HCT116 (cell line): Measurements from ENCODE around the gene BRD7. TPM values are rescaled to one million over a fixed set of nuclear protein-coding genes. Genes with fewer than 3 reads are reported as not detected.

Source experiments
- ATAC-seq: fragments of 200-7000 bp; cut with Tn5 transposase; 2 replicates; pipeline ENCODE4 v1.9.1; 2020; ENCODE audit warnings: mild to moderate bottlenecking, moderate library complexity
- BruUV-seq: library from RNA; stranded (reverse); fragments of 400-500 nt; replicated peaks from 2 replicates; lab custom pipeline; 2021; lab: Mats Ljungman, UMichigan
- CTCF ChIA-PET: fragments of 300-600 bp; sonication (Branson Sonifier 250); formaldehyde crosslinking; loops from one replicate; lab custom pipeline; 2021; ENCODE audit warnings: antibody characterized with exemption; lab: Charles Lee
- POLR2A ChIA-PET: fragments of 300-600, 350-600 bp; sonication (Branson Sonifier 250); formaldehyde crosslinking; loops from one replicate; lab custom pipeline; 2021; ENCODE audit warnings: antibody characterized with exemption; lab: Charles Lee
- RAD21 ChIA-PET, 2 experiments: fragments of 300-600 bp; sonication (Branson Sonifier 250); formaldehyde crosslinking; loops; one replicate each; lab custom pipeline; 2023; ENCODE audit warnings: low total read pairs in 2 of 2; ENCODE audit not compliant: uncharacterized antibody in 2 of 2, unreplicated experiment in 2 of 2, low non-redundant PET in 1 of 2; lab: Charles Lee
- DNase-seq: peaks from one replicate; pipeline ENCODE4 v3.0.0-alpha.2; 2010; ENCODE audit warnings: low read depth, low spot score
- H2AFZ ChIP-seq: fragments of 200-600 bp; shearing (Covaris generic), sonication (generic); 2 replicates; pipeline ENCODE4 v1.6.1; 2017; ENCODE audit warnings: low read depth, mixed run types, mixed read lengths, antibody characterized with exemption, low read length; ENCODE audit not compliant: poor library complexity, severe bottlenecking
- H3K27ac ChIP-seq: 2 replicates; pipeline ENCODE4 v1.5.1; 2012; ENCODE audit warnings: low read depth, low read length
- H3K27me3 ChIP-seq: fragments of 200-600 bp; sonication (generic); 2 replicates; pipeline ENCODE4 v1.6.1; 2016; ENCODE audit warnings: mixed run types, low read length, mixed read lengths; ENCODE audit not compliant: insufficient read depth
- H3K36me3 ChIP-seq, 2 experiments: fragments of 200-500 bp in 1 of 2; fragments of 200-600 bp in 1 of 2; sonication (Bioruptor generic) in 1 of 2; sonication (generic) in 1 of 2; 2 replicates each; pipeline versions ENCODE4 v1.5.1 to v1.6.1; 2014 to 2016; ENCODE audit warnings: low read length in 2 of 2, inconsistent platforms in 1 of 2, mixed read lengths in 1 of 2, mixed run types in 1 of 2; ENCODE audit not compliant: insufficient read depth in 2 of 2, control insufficient read depth in 1 of 2
- H3K4me1 ChIP-seq, 2 experiments: fragments of 200-600 bp in 1 of 2; sonication (generic) in 1 of 2; 2 replicates each; pipeline versions ENCODE4 v1.5.1 to v1.6.1; 2012 to 2017; ENCODE audit warnings: low read length in 2 of 2, inconsistent platforms in 1 of 2, mild to moderate bottlenecking in 1 of 2, mixed read lengths in 1 of 2, mixed run types in 1 of 2, moderate library complexity in 1 of 2; ENCODE audit not compliant: insufficient read depth in 2 of 2, control insufficient read depth in 1 of 2
- H3K4me2 ChIP-seq: fragments of 200-600 bp; sonication (generic); 2 replicates; pipeline ENCODE4 v1.6.1; 2017; ENCODE audit warnings: mixed run types, low read length, mixed read lengths
- H3K4me3 ChIP-seq, 2 experiments: fragments of 200-600 bp in 1 of 2; sonication (generic) in 1 of 2; replicated peaks in 1 of 2; 2 replicates each; pipeline ENCODE4 v1.5.1; 2011 to 2016; ENCODE audit warnings: low read length in 2 of 2, control low read depth in 1 of 2, low read depth in 1 of 2, mild to moderate bottlenecking in 1 of 2, mixed read lengths in 1 of 2, mixed run types in 1 of 2
- H3K79me2 ChIP-seq: fragments of 200-600 bp; sonication (generic); 2 replicates; pipeline ENCODE4 v1.6.1; 2017; ENCODE audit warnings: mild to moderate bottlenecking, mixed run types, low read length, moderate library complexity, mixed read lengths; ENCODE audit not compliant: insufficient read depth
- H3K9ac ChIP-seq: fragments of 200-600 bp; sonication (generic); 2 replicates; pipeline ENCODE4 v1.6.1; 2016; ENCODE audit warnings: low read length, mixed read lengths
- H3K9me2 ChIP-seq: fragments of 200-600 bp; sonication (generic), shearing (Covaris generic); 2 replicates; pipeline ENCODE4 v1.6.1; 2017; ENCODE audit warnings: mixed run types, mild to moderate bottlenecking, moderate library complexity; ENCODE audit not compliant: insufficient read depth
- H3K9me3 ChIP-seq, 2 experiments: fragments of 200-500 bp in 1 of 2; fragments of 200-600 bp in 1 of 2; sonication (Bioruptor generic) in 1 of 2; sonication (generic) in 1 of 2; 2 replicates each; pipeline ENCODE4 v1.6.1; 2014 to 2017; ENCODE audit warnings: low read length in 2 of 2, mixed read lengths in 2 of 2, inconsistent platforms in 1 of 2, low read depth in 1 of 2, mild to moderate bottlenecking in 1 of 2, mixed run types in 1 of 2, moderate library complexity in 1 of 2; ENCODE audit not compliant: control insufficient read depth in 1 of 2, insufficient read depth in 1 of 2
- H4K20me1 ChIP-seq: fragments of 200-600 bp; sonication (generic), shearing (Covaris generic); 2 replicates; pipeline ENCODE4 v1.6.1; 2017; ENCODE audit warnings: mixed run types, mild to moderate bottlenecking, moderate library complexity; ENCODE audit not compliant: insufficient read depth
- EZH2phosphoT487 ChIP-seq: fragments of 200-600 bp; IDR thresholded peaks from 2 replicates; pipeline ENCODE4 v1.6.1; 2018; ENCODE audit warnings: antibody characterized with exemption, borderline replicate concordance
- POLR2A ChIP-seq: IDR thresholded peaks from 2 replicates; pipeline ENCODE4 v1.7.0; 2011; ENCODE audit warnings: borderline replicate concordance; ENCODE audit not compliant: insufficient read depth, insufficient read length; ENCODE audit errors: extremely low read depth
- POLR2AphosphoS5 ChIP-seq: IDR thresholded peaks from 2 replicates; pipeline ENCODE4 v1.6.1; 2011; ENCODE audit warnings: mild to moderate bottlenecking, low read depth, low read length, moderate library complexity
- REST ChIP-seq: IDR thresholded peaks from 2 replicates; pipeline ENCODE4 v1.6.1; 2012; ENCODE audit warnings: low read depth
- TCF7L2 ChIP-seq: IDR thresholded peaks from 2 replicates; pipeline ENCODE4 v1.7.0; 2011; ENCODE audit warnings: borderline replicate concordance, inconsistent platforms; ENCODE audit not compliant: insufficient read depth, insufficient read length; ENCODE audit errors: extremely low read depth
- intact Hi-C: fragments of 100-400 bp; cut with micrococcal nuclease; formaldehyde crosslinking; loops from 2 replicates; pipeline ENCODE4 v1.10.0; 2022
- total RNA-seq: library from RNA; stranded (reverse); gene quantifications from one replicate; pipeline ENCODE4 v1.2.1, GENCODE V29; 2021; ENCODE audit not compliant: unreplicated experiment
- TF ChIP-seq, protein P1 (sequence below), 3 experiments: fragments of 200-600 bp in 1 of 3; sonication (generic) in 1 of 3; IDR thresholded peaks in 2 of 3; conservative IDR thresholded peaks in 1 of 3; 2 replicates each; pipeline ENCODE4 v1.5.1; 2012 to 2017; ENCODE audit warnings: low read depth in 2 of 3, low read length in 2 of 3, antibody characterized with exemption in 1 of 3, borderline replicate concordance in 1 of 3, control low read depth in 1 of 3, mild to moderate bottlenecking in 1 of 3, mixed read lengths in 1 of 3, mixed run types in 1 of 3, moderate library complexity in 1 of 3; ENCODE audit not compliant: insufficient read depth in 1 of 3

BRD7 gene
- total RNA-seq, 1 experiment from 2014 or later, result 85.4 TPM

- intact Hi-C loops, result no loop called here
- no peak overlapping the region for H2AFZ ChIP-seq
- no peaks in the 10 kb centered on the region for H3K9me3 ChIP-seq
- H3K9me2 ChIP-seq, result no peaks in the 10 kb centered on the region
- H3K4me3 ChIP-seq, result no peak overlapping the region
- H3K27ac ChIP-seq, result no peak overlapping the region
- H3K27me3 ChIP-seq, result no peaks in the 10 kb centered on the region
- RAD21 ChIA-PET, result no interaction called here
- no peak overlapping the region for H3K4me2 ChIP-seq
- no peak for ATAC-seq
- CTCF ChIA-PET, result no interaction called here
- no peak for DNase-seq
- H3K4me1 ChIP-seq, result peaks cover 0 to 13% of the 10 kb centered on the region in 2 experiments; a peak in 2 of 4 replicates
- no peaks in the 10 kb centered on the region for H4K20me1 ChIP-seq
- no TSS peak for BruUV-seq
- H3K36me3 ChIP-seq, result no peaks in the 10 kb centered on the region
- no peak for TF ChIP-seq REST
- no peak for TF ChIP-seq TCF7L2
- TF ChIP-seq EZH2phosphoT487, result no peak
- TF ChIP-seq, protein P1, sequence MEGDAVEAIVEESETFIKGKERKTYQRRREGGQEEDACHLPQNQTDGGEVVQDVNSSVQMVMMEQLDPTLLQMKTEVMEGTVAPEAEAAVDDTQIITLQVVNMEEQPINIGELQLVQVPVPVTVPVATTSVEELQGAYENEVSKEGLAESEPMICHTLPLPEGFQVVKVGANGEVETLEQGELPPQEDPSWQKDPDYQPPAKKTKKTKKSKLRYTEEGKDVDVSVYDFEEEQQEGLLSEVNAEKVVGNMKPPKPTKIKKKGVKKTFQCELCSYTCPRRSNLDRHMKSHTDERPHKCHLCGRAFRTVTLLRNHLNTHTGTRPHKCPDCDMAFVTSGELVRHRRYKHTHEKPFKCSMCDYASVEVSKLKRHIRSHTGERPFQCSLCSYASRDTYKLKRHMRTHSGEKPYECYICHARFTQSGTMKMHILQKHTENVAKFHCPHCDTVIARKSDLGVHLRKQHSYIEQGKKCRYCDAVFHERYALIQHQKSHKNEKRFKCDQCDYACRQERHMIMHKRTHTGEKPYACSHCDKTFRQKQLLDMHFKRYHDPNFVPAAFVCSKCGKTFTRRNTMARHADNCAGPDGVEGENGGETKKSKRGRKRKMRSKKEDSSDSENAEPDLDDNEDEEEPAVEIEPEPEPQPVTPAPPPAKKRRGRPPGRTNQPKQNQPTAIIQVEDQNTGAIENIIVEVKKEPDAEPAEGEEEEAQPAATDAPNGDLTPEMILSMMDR (IDR thresholded peaks at IDR 0.05 in 2 of 3, conservative IDR thresholded peaks at IDR 0.05 in 1 of 3; ENCODE audit: borderline replicate concordance in 1 of 3, insufficient read depth in 1 of 3, low read depth in 2 of 3, low read length in 2 of 3), result no peak
- no peak for TF ChIP-seq POLR2A
- TF ChIP-seq POLR2AphosphoS5, result no peak
- no peaks in the 10 kb centered on the region for H3K79me2 ChIP-seq
- POLR2A ChIA-PET, result no interaction called here
- no peak overlapping the region for H3K9ac ChIP-seq
Observed at GRCh38 chr16:50304467-50305440, 64.0 kb downstream of the BRD7 start.
